HepG2 (cell line): ENCODE data around the gene TRIM28. TPM values are rescaled to one million over a fixed set of nuclear protein-coding genes. Genes with fewer than 3 reads are reported as not detected.

Experiments
- ATAC-seq: fragments of 200-7000 bp; cut with Tn5 transposase; 3 replicates; pipeline ENCODE4 v1.9.1; 2020; ENCODE audit warnings: mild to moderate bottlenecking, moderate library complexity
- BruUV-seq: library from RNA; stranded (reverse); fragments of 400-500 nt; replicated peaks from 2 replicates; lab custom pipeline; 2021; lab: Mats Ljungman, UMichigan
- CTCF ChIA-PET: fragments of 300-600 bp; formaldehyde crosslinking; extraction: SDS; loops from one replicate; lab custom pipeline; 2021; ENCODE audit warnings: low total read pairs, inconsistent platforms, low intra/inter-chr PET ratio; lab: Yijun Ruan, JAX
- POLR2A ChIA-PET: fragments of 350-600 bp; sonication (Branson Sonifier 250); formaldehyde crosslinking; loops from one replicate; lab custom pipeline; 2020; ENCODE audit warnings: antibody characterized with exemption, inconsistent platforms; lab: Yijun Ruan, JAX
- DNase-seq: peaks from one replicate; pipeline ENCODE4 v3.0.0-alpha.2; 2015; ENCODE audit warnings: low spot score
- FAIRE-seq: peaks from 3 replicates; lab custom pipeline; 2011; peaks lifted over from hg19 to GRCh38; lab: Jason Lieb, UNC
- H2AFZ ChIP-seq: one replicate; pipeline ENCODE4 v1.6.1; 2011; ENCODE audit warnings: low read length, inconsistent platforms
- H3K27ac ChIP-seq: fragments of 300-600 bp; 3 replicates; pipeline ENCODE4 v1.8.0; 2011; ENCODE audit warnings: mixed run types, mild to moderate bottlenecking, mixed read lengths, low read length, inconsistent platforms; ENCODE audit not compliant: insufficient read depth; ENCODE audit errors: extremely low read length
- H3K27me3 ChIP-seq, 2 experiments: fragments of 200-600 bp in 1 of 2; 2 replicates in 1 of 2; 3 replicates in 1 of 2; pipeline versions ENCODE4 v1.6.0 to v1.8.0; 2011; ENCODE audit warnings: low read length in 2 of 2, mild to moderate bottlenecking in 2 of 2, moderate library complexity in 2 of 2, inconsistent platforms in 1 of 2; ENCODE audit not compliant: insufficient read depth in 2 of 2, control insufficient read depth in 1 of 2
- H3K36me3 ChIP-seq, 2 experiments: fragments of 200-600 bp in 1 of 2; replicated peaks in 1 of 2; 2 replicates in 1 of 2; 3 replicates in 1 of 2; pipeline versions ENCODE4 v1.5.1 to v1.8.0; 2011; ENCODE audit warnings: low read length in 2 of 2, inconsistent platforms in 1 of 2; ENCODE audit not compliant: insufficient read depth in 2 of 2, control insufficient read depth in 1 of 2
- H3K4me1 ChIP-seq: 2 replicates; pipeline ENCODE4 v1.5.1; 2012; ENCODE audit warnings: low read length, inconsistent platforms; ENCODE audit not compliant: insufficient read depth
- H3K4me2 ChIP-seq: 2 replicates; pipeline ENCODE4 v1.6.0; 2011; ENCODE audit warnings: low read depth, low read length, inconsistent platforms
- H3K4me3 ChIP-seq, 3 experiments: fragments of 200-600 bp in 1 of 3; sonication (generic), shearing (Covaris generic) in 1 of 3; replicated peaks in 1 of 3; 2 replicates each; pipeline ENCODE4 v1.5.1; 2011 to 2016; ENCODE audit warnings: low read length in 3 of 3, inconsistent platforms in 2 of 3, low read depth in 2 of 3, mild to moderate bottlenecking in 2 of 3, control low read depth in 1 of 3, mixed read lengths in 1 of 3; ENCODE audit not compliant: insufficient read depth in 1 of 3
- H3K79me2 ChIP-seq: one replicate; pipeline ENCODE4 v1.6.1; 2011; ENCODE audit warnings: low read length, inconsistent platforms; ENCODE audit not compliant: insufficient read depth
- H3K9ac ChIP-seq: 2 replicates; pipeline ENCODE4 v1.6.0; 2011; ENCODE audit warnings: mild to moderate bottlenecking, low read depth, low read length, inconsistent platforms; ENCODE audit not compliant: insufficient read depth
- H3K9me3 ChIP-seq: 2 replicates; pipeline ENCODE4 v1.5.1; 2012; ENCODE audit warnings: mild to moderate bottlenecking, low read length
- H4K20me1 ChIP-seq: 2 replicates; pipeline ENCODE4 v1.6.0; 2011; ENCODE audit warnings: inconsistent platforms, mild to moderate bottlenecking, low read length, moderate library complexity; ENCODE audit not compliant: insufficient read depth
- AKAP8 ChIP-seq: sonication (generic); formaldehyde crosslinking; IDR thresholded peaks from 2 replicates; pipeline ENCODE4 v1.5.1; 2020; ENCODE audit warnings: mild to moderate bottlenecking, missing genetic modification reagents
- FOXK1 ChIP-seq: sonication (generic); formaldehyde crosslinking; IDR thresholded peaks from 2 replicates; pipeline ENCODE4 v1.4.0; 2020; ENCODE audit warnings: low read depth, missing genetic modification reagents, borderline replicate concordance
- GATAD1 ChIP-seq: IDR thresholded peaks from 2 replicates; pipeline ENCODE4 v1.6.1; 2016; ENCODE audit warnings: missing genetic modification reagents, missing compliant biosample characterization
- HNF4G ChIP-seq, 2 experiments: sonication (generic) in 1 of 2; formaldehyde crosslinking in 1 of 2; IDR thresholded peaks; 2 replicates each; pipeline versions ENCODE4 v1.4.0 to v1.6.1; 2011 to 2020; ENCODE audit warnings: borderline replicate concordance in 2 of 2, low read depth in 2 of 2, mild to moderate bottlenecking in 2 of 2, low read length in 1 of 2, missing genetic modification reagents in 1 of 2, moderate library complexity in 1 of 2
- HOXA9 ChIP-seq: sonication (generic); formaldehyde crosslinking; IDR thresholded peaks from 2 replicates; pipeline ENCODE4 v1.8.1; 2022; ENCODE audit warnings: missing genetic modification reagents, mild to moderate bottlenecking, moderate library complexity, borderline replicate concordance
- KDM6A ChIP-seq: IDR thresholded peaks from 2 replicates; pipeline ENCODE4 v1.6.1; 2016; ENCODE audit warnings: low read depth
- NCOA5 ChIP-seq: sonication (generic); formaldehyde crosslinking; IDR thresholded peaks from 2 replicates; pipeline ENCODE4 v1.4.0; 2020; ENCODE audit warnings: missing genetic modification reagents
- TAF1 ChIP-seq: sonication (generic); formaldehyde crosslinking; IDR thresholded peaks from 2 replicates; pipeline ENCODE4 v1.4.0; 2020; ENCODE audit warnings: missing genetic modification reagents
- ZNF747 ChIP-seq: sonication (generic); formaldehyde crosslinking; IDR thresholded peaks from 2 replicates; pipeline ENCODE4 v1.8.1; 2023; ENCODE audit warnings: missing genetic modification reagents, mild to moderate bottlenecking, borderline replicate concordance
- WGBS: methylation state at CpG from one replicate; pipeline ENCODE4 v1.1.6; 2017; ENCODE audit warnings: low lambda C conversion rate; 5-methylcytosine and 5-hydroxymethylcytosine counted together
- in situ Hi-C: cut with HindIII; loops from 2 replicates; pipeline ENCODE4 v1.10.0; 2017; ENCODE audit warnings: low pct_unique_long_range_greater_than_20kb; ENCODE audit not compliant: extremely low pct_ligation_motif_present
- intact Hi-C: fragments of 100-400 bp; cut with micrococcal nuclease; formaldehyde crosslinking; loops from one replicate; pipeline ENCODE4 v1.10.0; 2022; ENCODE audit not compliant: unreplicated experiment
- polyA plus RNA-seq, 8 experiments: library from polyadenylated mRNA; depleted of rRNA in 3 of 8; stranded (reverse) in 7 of 8; unstranded in 1 of 8; fragments of >200 nt; fragmentation: Illumina TruSeq in 4 of 8; extraction: Trizol in 4 of 8; gene quantifications; 2 replicates each; pipeline versions ENCODE4 v1.2.1 to v1.2.3, GENCODE V29; 2011 to 2016; ENCODE audit warnings: low read depth in 4 of 8, missing spikeins in 1 of 8, mixed read lengths in 1 of 8; ENCODE audit not compliant: insufficient read depth in 1 of 8
- total RNA-seq, 5 experiments: library from RNA; depleted of rRNA; stranded (reverse); fragments of >200 nt; fragmentation: Illumina TruSeq; extraction: Trizol; gene quantifications; 2 replicates each; pipeline ENCODE4 v1.2.3, GENCODE V29; 2016; ENCODE audit warnings: low read depth in 1 of 5
- TF ChIP-seq, protein P1 (sequence below): IDR thresholded peaks from 2 replicates; pipeline ENCODE4 v1.6.1; 2016; ENCODE audit warnings: low read depth, missing genetic modification reagents, missing compliant biosample characterization
- TF ChIP-seq, protein P2 (sequence below): fragments of 450-650 bp; IDR thresholded peaks from 2 replicates; pipeline ENCODE4 v1.6.1; 2017

TRIM28 gene
- total and polyA plus RNA-seq, 2 of the 13 experiments (the other 11 are each of a cell fraction or from before 2014, with no cell fraction given): 361 to 439 TPM

GRCh38 chr19:58562122-58563033 is 18.5 kb downstream of the TRIM28 start:
- H3K27me3 ChIP-seq: no peaks in the 10 kb centered on the region
- no peak overlapping the region for H3K9ac ChIP-seq
- WGBS: 100% methylated on average over 23 of the region's 107 CpGs
- CTCF ChIA-PET: no interaction called here
- no peaks in the 10 kb centered on the region; a peak in 1 of 5 replicates for H3K36me3 ChIP-seq
- intact Hi-C loops (no loop called here), in situ Hi-C loops (no loop called here)
- DNase-seq: no peak
- POLR2A ChIA-PET: no interaction called here
- H3K9me3 ChIP-seq: no peaks in the 10 kb centered on the region
- no peak overlapping the region for H3K27ac ChIP-seq
- no peak overlapping the region for H3K4me2 ChIP-seq
- FAIRE-seq: no peak
- H3K79me2 ChIP-seq: peaks cover 18% of the 10 kb centered on the region
- no peak overlapping the region for H3K4me3 ChIP-seq
- H2AFZ ChIP-seq: no peak overlapping the region
- ATAC-seq: no peak
- H4K20me1 ChIP-seq: no peaks in the 10 kb centered on the region
- BruUV-seq: no TSS peak
- H3K4me1 ChIP-seq: peaks cover 14% of the 10 kb centered on the region
- TF ChIP-seq, protein P1, sequence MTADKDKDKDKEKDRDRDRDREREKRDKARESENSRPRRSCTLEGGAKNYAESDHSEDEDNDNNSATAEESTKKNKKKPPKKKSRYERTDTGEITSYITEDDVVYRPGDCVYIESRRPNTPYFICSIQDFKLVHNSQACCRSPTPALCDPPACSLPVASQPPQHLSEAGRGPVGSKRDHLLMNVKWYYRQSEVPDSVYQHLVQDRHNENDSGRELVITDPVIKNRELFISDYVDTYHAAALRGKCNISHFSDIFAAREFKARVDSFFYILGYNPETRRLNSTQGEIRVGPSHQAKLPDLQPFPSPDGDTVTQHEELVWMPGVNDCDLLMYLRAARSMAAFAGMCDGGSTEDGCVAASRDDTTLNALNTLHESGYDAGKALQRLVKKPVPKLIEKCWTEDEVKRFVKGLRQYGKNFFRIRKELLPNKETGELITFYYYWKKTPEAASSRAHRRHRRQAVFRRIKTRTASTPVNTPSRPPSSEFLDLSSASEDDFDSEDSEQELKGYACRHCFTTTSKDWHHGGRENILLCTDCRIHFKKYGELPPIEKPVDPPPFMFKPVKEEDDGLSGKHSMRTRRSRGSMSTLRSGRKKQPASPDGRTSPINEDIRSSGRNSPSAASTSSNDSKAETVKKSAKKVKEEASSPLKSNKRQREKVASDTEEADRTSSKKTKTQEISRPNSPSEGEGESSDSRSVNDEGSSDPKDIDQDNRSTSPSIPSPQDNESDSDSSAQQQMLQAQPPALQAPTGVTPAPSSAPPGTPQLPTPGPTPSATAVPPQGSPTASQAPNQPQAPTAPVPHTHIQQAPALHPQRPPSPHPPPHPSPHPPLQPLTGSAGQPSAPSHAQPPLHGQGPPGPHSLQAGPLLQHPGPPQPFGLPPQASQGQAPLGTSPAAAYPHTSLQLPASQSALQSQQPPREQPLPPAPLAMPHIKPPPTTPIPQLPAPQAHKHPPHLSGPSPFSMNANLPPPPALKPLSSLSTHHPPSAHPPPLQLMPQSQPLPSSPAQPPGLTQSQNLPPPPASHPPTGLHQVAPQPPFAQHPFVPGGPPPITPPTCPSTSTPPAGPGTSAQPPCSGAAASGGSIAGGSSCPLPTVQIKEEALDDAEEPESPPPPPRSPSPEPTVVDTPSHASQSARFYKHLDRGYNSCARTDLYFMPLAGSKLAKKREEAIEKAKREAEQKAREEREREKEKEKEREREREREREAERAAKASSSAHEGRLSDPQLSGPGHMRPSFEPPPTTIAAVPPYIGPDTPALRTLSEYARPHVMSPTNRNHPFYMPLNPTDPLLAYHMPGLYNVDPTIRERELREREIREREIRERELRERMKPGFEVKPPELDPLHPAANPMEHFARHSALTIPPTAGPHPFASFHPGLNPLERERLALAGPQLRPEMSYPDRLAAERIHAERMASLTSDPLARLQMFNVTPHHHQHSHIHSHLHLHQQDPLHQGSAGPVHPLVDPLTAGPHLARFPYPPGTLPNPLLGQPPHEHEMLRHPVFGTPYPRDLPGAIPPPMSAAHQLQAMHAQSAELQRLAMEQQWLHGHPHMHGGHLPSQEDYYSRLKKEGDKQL (CRISPR knock-in tag): no peak
- TF ChIP-seq, protein P2, sequence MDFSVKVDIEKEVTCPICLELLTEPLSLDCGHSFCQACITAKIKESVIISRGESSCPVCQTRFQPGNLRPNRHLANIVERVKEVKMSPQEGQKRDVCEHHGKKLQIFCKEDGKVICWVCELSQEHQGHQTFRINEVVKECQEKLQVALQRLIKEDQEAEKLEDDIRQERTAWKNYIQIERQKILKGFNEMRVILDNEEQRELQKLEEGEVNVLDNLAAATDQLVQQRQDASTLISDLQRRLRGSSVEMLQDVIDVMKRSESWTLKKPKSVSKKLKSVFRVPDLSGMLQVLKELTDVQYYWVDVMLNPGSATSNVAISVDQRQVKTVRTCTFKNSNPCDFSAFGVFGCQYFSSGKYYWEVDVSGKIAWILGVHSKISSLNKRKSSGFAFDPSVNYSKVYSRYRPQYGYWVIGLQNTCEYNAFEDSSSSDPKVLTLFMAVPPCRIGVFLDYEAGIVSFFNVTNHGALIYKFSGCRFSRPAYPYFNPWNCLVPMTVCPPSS: no peak
- no peak for TF ChIP-seq FOXK1 (CRISPR knock-in tag)
- TF ChIP-seq HOXA9 (CRISPR knock-in tag): no peak
- no peak for TF ChIP-seq HNF4G (IDR thresholded peaks at IDR 0.05; ENCODE audit: borderline replicate concordance, low read depth, low read length)
- TF ChIP-seq HNF4G (CRISPR knock-in tag; IDR thresholded peaks at IDR 0.05; ENCODE audit: borderline replicate concordance, low read depth): no peak
- TF ChIP-seq TAF1 (CRISPR knock-in tag): no peak
- TF ChIP-seq AKAP8 (CRISPR knock-in tag): peak; percentile 79; the same call in 1 of the 2 replicates
- no peak for TF ChIP-seq KDM6A (CRISPR knock-in tag)
- TF ChIP-seq GATAD1 (CRISPR knock-in tag): no peak
- TF ChIP-seq NCOA5 (CRISPR knock-in tag): no peak
- TF ChIP-seq ZNF747 (CRISPR knock-in tag): no peak
